ENCODE results near the gene DUSP9.

The DUSP9 gene

GRCh38 chrX:153622661-153623309 is 24.2 kb upstream of the DUSP9 start:
- DNase-seq: no peak

GRCh38 chrX:153623310-153624029 is 23.5 kb upstream of the DUSP9 start:
- no peak for DNase-seq

GRCh38 chrX:153624196-153625091 is 22.6 kb upstream of the DUSP9 start:
- no peak for DNase-seq

- no peak for DNase-seq
Observed at GRCh38 chrX:153625271-153626024, 21.6 kb upstream of the DUSP9 start.

- no peak for DNase-seq
Observed at GRCh38 chrX:153626025-153626633, 20.9 kb upstream of the DUSP9 start.

GRCh38 chrX:153626863-153627674 is 19.9 kb upstream of the DUSP9 start:
- no peak for DNase-seq

GRCh38 chrX:153627675-153628111 is 19.3 kb upstream of the DUSP9 start:
- DNase-seq: no peak

GRCh38 chrX:153628129-153628528 is 18.9 kb upstream of the DUSP9 start:
- no peak for DNase-seq

- DNase-seq: no peak
Observed at GRCh38 chrX:153628665-153629064, 18.3 kb upstream of the DUSP9 start.

- no peak for DNase-seq
Observed at GRCh38 chrX:153631346-153631745, 15.7 kb upstream of the DUSP9 start.

GRCh38 chrX:153631907-153632594 is 15.0 kb upstream of the DUSP9 start:
- DNase-seq: no peak

GRCh38 chrX:153632595-153632946 is 14.4 kb upstream of the DUSP9 start:
- no peak for DNase-seq

GRCh38 chrX:153633048-153633447 is 14.0 kb upstream of the DUSP9 start:
- DNase-seq: no peak

GRCh38 chrX:153633607-153634180 is 13.3 kb upstream of the DUSP9 start:
- DNase-seq: no peak

GRCh38 chrX:153634236-153634635 is 12.8 kb upstream of the DUSP9 start:
- DNase-seq: no peak

- DNase-seq: no peak
Observed at GRCh38 chrX:153634832-153635231, 12.2 kb upstream of the DUSP9 start.

- DNase-seq: no peak
Observed at GRCh38 chrX:153635388-153635787, 11.6 kb upstream of the DUSP9 start.

GRCh38 chrX:153635788-153636668 is 11.0 kb upstream of the DUSP9 start:
- no peak for DNase-seq

GRCh38 chrX:153636716-153637115 is 10.3 kb upstream of the DUSP9 start:
- DNase-seq: no peak
